GM18858 (cell line): ENCODE data around the gene HRH2.
"Not testable (repeated sequence)": the region's sequence is repeated elsewhere in the genome, so short reads cannot be mapped to it uniquely, and the experiment has no call there.

Experiments
- ATAC-seq: cut with Tn5 transposase; IDR thresholded peaks from one replicate; pipeline ENCODE4 v1.9.1; 2021; ENCODE audit not compliant: unreplicated experiment

The HRH2 gene

GRCh38 chr5:175642998-175643397 lies 14.9 kb upstream of the HRH2 start:
- ATAC-seq, result no peak

GRCh38 chr5:175646251-175646650 lies 11.6 kb upstream of the HRH2 start:
- ATAC-seq, result no peak

- ATAC-seq, result no peak
Measured at GRCh38 chr5:175649967-175650366, 7.9 kb upstream of the HRH2 start.

GRCh38 chr5:175650430-175651205 lies 7.3 kb upstream of the HRH2 start:
- not testable (repeated sequence) for ATAC-seq

GRCh38 chr5:175652741-175653663 lies 4.9 kb upstream of the HRH2 start:
- no peak for ATAC-seq

GRCh38 chr5:175653763-175654162 lies 4.1 kb upstream of the HRH2 start:
- ATAC-seq, result no peak

- no peak for ATAC-seq
Measured at GRCh38 chr5:175654339-175654738, 3.5 kb upstream of the HRH2 start.

- ATAC-seq, result no peak
Measured at GRCh38 chr5:175654807-175655206, 3.1 kb upstream of the HRH2 start.

- ATAC-seq, result no peak
Measured at GRCh38 chr5:175655411-175655810, 2.5 kb upstream of the HRH2 start.

- no peak for ATAC-seq
Measured at GRCh38 chr5:175656966-175657365, 905 bp upstream of the HRH2 start.

- ATAC-seq, result no peak
Measured at GRCh38 chr5:175658299-175659145, 651 bp downstream of the HRH2 start.

GRCh38 chr5:175659546-175660253 lies 1.8 kb downstream of the HRH2 start:
- no peak for ATAC-seq

- ATAC-seq, result no peak
Measured at GRCh38 chr5:175663186-175664184, 5.6 kb downstream of the HRH2 start.

- ATAC-seq, result no peak
Measured at GRCh38 chr5:175664723-175665122, 6.9 kb downstream of the HRH2 start.

- ATAC-seq, result no peak
Measured at GRCh38 chr5:175666216-175666615, 8.3 kb downstream of the HRH2 start.

GRCh38 chr5:175668006-175668405 lies 10.1 kb downstream of the HRH2 start:
- no peak for ATAC-seq

- no peak for ATAC-seq
Measured at GRCh38 chr5:175670372-175670771, 12.5 kb downstream of the HRH2 start.

GRCh38 chr5:175671013-175671412 lies 13.1 kb downstream of the HRH2 start:
- ATAC-seq, result no peak

GRCh38 chr5:175672976-175673648 lies 15.2 kb downstream of the HRH2 start:
- ATAC-seq, result no peak
